ENCODE measurements around the gene NDE1.

The NDE1 gene

GRCh38 chr16:15621456-15621855 is 28.6 kb upstream of the NDE1 start:
- no peak for TF ChIP-seq CTCF (IDR thresholded peaks at IDR 0.05; ENCODE audit: insufficient read depth, low read depth, low read length, missing control alignments)
- no peak overlapping the region for H3K4me3 ChIP-seq (ENCODE audit: low read depth, low read length)
- DNase-seq (ENCODE audit: low read depth) = no peak

GRCh38 chr16:15621889-15622288 is 28.2 kb upstream of the NDE1 start:
- H3K4me3 ChIP-seq (ENCODE audit: low read depth, low read length) = no peak overlapping the region
- no peak for DNase-seq (ENCODE audit: low read depth)
- no peak for TF ChIP-seq CTCF (IDR thresholded peaks at IDR 0.05; ENCODE audit: insufficient read depth, low read depth, low read length, missing control alignments)

- TF ChIP-seq CTCF (IDR thresholded peaks at IDR 0.05; ENCODE audit: insufficient read depth, low read depth, low read length, missing control alignments) = no peak
- H3K4me3 ChIP-seq (ENCODE audit: low read depth, low read length) = no peak overlapping the region
- no peak for DNase-seq (ENCODE audit: low read depth)
These were observed 18.2 kb upstream of the NDE1 start for GRCh38 chr16:15631730-15632409.

- no peak overlapping the region for H3K4me3 ChIP-seq (ENCODE audit: low read depth, low read length)
- TF ChIP-seq CTCF (IDR thresholded peaks at IDR 0.05; ENCODE audit: insufficient read depth, low read depth, low read length, missing control alignments) = no peak
- no peak for DNase-seq (ENCODE audit: low read depth)
These were observed 14.1 kb upstream of the NDE1 start for GRCh38 chr16:15635926-15636325.

- TF ChIP-seq CTCF (IDR thresholded peaks at IDR 0.05; ENCODE audit: insufficient read depth, low read depth, low read length, missing control alignments) = no peak
- DNase-seq (ENCODE audit: low read depth) = peak; percentile 64
- no peak overlapping the region for H3K4me3 ChIP-seq (ENCODE audit: low read depth, low read length)
These were observed 13.6 kb upstream of the NDE1 start for GRCh38 chr16:15636392-15636873.

- TF ChIP-seq CTCF (IDR thresholded peaks at IDR 0.05; ENCODE audit: insufficient read depth, low read depth, low read length, missing control alignments) = no peak
- DNase-seq (ENCODE audit: low read depth) = peak; percentile 69
- H3K4me3 ChIP-seq (ENCODE audit: low read depth, low read length) = peak overlapping the region; percentile 83
These were observed 10.9 kb upstream of the NDE1 start for GRCh38 chr16:15639061-15639568.

- no peak for TF ChIP-seq CTCF (IDR thresholded peaks at IDR 0.05; ENCODE audit: insufficient read depth, low read depth, low read length, missing control alignments)
- peak overlapping the region; percentile 83 for H3K4me3 ChIP-seq (ENCODE audit: low read depth, low read length)
- peak; percentile 33 for DNase-seq (ENCODE audit: low read depth)
These were observed 9.1 kb upstream of the NDE1 start for GRCh38 chr16:15640966-15641365.

All from GM12865 (cell line).